Neural crest cell (in vitro differentiated cells): ENCODE data around the gene TCTN3. TPM values are rescaled to one million over a fixed set of nuclear protein-coding genes. Genes with fewer than 3 reads are reported as not detected.

Source experiments
- DNase-seq: peaks from one replicate; pipeline ENCODE4 v3.0.0; 2021; ENCODE audit warnings: low read depth, mixed read lengths, low spot score
- H3K27ac Mint-ChIP-seq: one replicate; pipeline ENCODE4 v1.8.0; 2021; ENCODE audit warnings: mild to moderate bottlenecking, mixed read lengths; ENCODE audit not compliant: unreplicated experiment
- H3K27me3 Mint-ChIP-seq: 2 replicates; pipeline ENCODE4 v1.8.0; 2021; ENCODE audit warnings: low read depth, mild to moderate bottlenecking, mixed read lengths
- H3K36me3 Mint-ChIP-seq: 2 replicates; pipeline ENCODE4 v1.8.0; 2021; ENCODE audit warnings: low read depth, mild to moderate bottlenecking, mixed read lengths
- H3K4me1 Mint-ChIP-seq: 2 replicates; pipeline ENCODE4 v1.8.0; 2021; ENCODE audit warnings: mixed read lengths
- H3K4me3 Mint-ChIP-seq: one replicate; pipeline ENCODE4 v1.8.0; 2021; ENCODE audit warnings: mild to moderate bottlenecking, mixed read lengths
- H3K9me3 Mint-ChIP-seq: 2 replicates; pipeline ENCODE4 v1.8.0; 2021; ENCODE audit warnings: mixed read lengths
- total RNA-seq: library from RNA; stranded (reverse); gene quantifications from 2 replicates; pipeline ENCODE4 v1.2.1, GENCODE V29; 2021
- TF ChIP-seq, protein P1 (sequence below): fragments of 200-600 bp; sonication (generic); conservative IDR thresholded peaks from 2 replicates; pipeline ENCODE4 v1.5.0; 2021; ENCODE audit warnings: antibody characterized with exemption, mild to moderate bottlenecking

Gene TCTN3
- total RNA-seq, 1 donor from 2014 or later = 45.5 TPM

GRCh38 chr10:95697429-95697828, 3.7 kb upstream of the TCTN3 start:
- Mint-ChIP-seq H3K36me3 (no peaks in the 10 kb centered on the region), H3K4me3 (no peak overlapping the region), H3K4me1 (peaks cover 10% of the 10 kb centered on the region), H3K27me3 (peaks cover 6% of the 10 kb centered on the region), H3K27ac (no peak overlapping the region), H3K9me3 (peaks cover 6% of the 10 kb centered on the region)
- DNase-seq = no peak
- TF ChIP-seq, protein P1, sequence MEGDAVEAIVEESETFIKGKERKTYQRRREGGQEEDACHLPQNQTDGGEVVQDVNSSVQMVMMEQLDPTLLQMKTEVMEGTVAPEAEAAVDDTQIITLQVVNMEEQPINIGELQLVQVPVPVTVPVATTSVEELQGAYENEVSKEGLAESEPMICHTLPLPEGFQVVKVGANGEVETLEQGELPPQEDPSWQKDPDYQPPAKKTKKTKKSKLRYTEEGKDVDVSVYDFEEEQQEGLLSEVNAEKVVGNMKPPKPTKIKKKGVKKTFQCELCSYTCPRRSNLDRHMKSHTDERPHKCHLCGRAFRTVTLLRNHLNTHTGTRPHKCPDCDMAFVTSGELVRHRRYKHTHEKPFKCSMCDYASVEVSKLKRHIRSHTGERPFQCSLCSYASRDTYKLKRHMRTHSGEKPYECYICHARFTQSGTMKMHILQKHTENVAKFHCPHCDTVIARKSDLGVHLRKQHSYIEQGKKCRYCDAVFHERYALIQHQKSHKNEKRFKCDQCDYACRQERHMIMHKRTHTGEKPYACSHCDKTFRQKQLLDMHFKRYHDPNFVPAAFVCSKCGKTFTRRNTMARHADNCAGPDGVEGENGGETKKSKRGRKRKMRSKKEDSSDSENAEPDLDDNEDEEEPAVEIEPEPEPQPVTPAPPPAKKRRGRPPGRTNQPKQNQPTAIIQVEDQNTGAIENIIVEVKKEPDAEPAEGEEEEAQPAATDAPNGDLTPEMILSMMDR = no peak

GRCh38 chr10:95694665-95695064, 938 bp upstream of the TCTN3 start:
- no peak for DNase-seq
- TF ChIP-seq, protein P1 = no peak
- H3K4me3 Mint-ChIP-seq = peak overlapping the region; percentile 96
- peaks cover 6% of the 10 kb centered on the region for H3K9me3 Mint-ChIP-seq
- H3K27ac Mint-ChIP-seq = no peak overlapping the region
- peaks cover 28% of the 10 kb centered on the region for H3K4me1 Mint-ChIP-seq
- peaks cover 6% of the 10 kb centered on the region for H3K36me3 Mint-ChIP-seq
- peaks cover 4% of the 10 kb centered on the region for H3K27me3 Mint-ChIP-seq

- peaks cover 28% of the 10 kb centered on the region for H3K4me1 Mint-ChIP-seq
- TF ChIP-seq, protein P1 = no peak
- H3K27ac Mint-ChIP-seq = peak overlapping the region; percentile 98
- H3K4me3 Mint-ChIP-seq = peak overlapping the region; percentile 96
- no peaks in the 10 kb centered on the region for H3K27me3 Mint-ChIP-seq
- no peak for DNase-seq
- peaks cover 6% of the 10 kb centered on the region for H3K36me3 Mint-ChIP-seq
- peaks cover 6% of the 10 kb centered on the region for H3K9me3 Mint-ChIP-seq
Measured at GRCh38 chr10:95693071-95693667, 558 bp downstream of the TCTN3 start.

- Mint-ChIP-seq H3K27ac (no peak overlapping the region), H3K4me3 (peak overlapping the region; percentile 96), H3K4me1 (peaks cover 28% of the 10 kb centered on the region), H3K27me3 (no peaks in the 10 kb centered on the region), H3K36me3 (peaks cover 6% of the 10 kb centered on the region), H3K9me3 (no peaks in the 10 kb centered on the region)
- TF ChIP-seq, protein P1 = no peak
- DNase-seq = no peak
Measured at GRCh38 chr10:95691281-95691680, 2.4 kb downstream of the TCTN3 start.

GRCh38 chr10:95688648-95689047, 5.1 kb downstream of the TCTN3 start:
- Mint-ChIP-seq H3K4me3 (no peak overlapping the region), H3K27me3 (no peaks in the 10 kb centered on the region), H3K9me3 (no peaks in the 10 kb centered on the region), H3K27ac (no peak overlapping the region), H3K36me3 (peaks cover 12% of the 10 kb centered on the region), H3K4me1 (peaks cover 25% of the 10 kb centered on the region)
- no peak for DNase-seq
- TF ChIP-seq, protein P1 = no peak
